AG04450 (cell line): Measurements from ENCODE around the gene C1orf52. TPM values are rescaled to one million over a fixed set of nuclear protein-coding genes. Genes with fewer than 3 reads are reported as not detected.

Source experiments
- CTCF ChIA-PET: fragments of 300-600, 350-600 bp; formaldehyde crosslinking; extraction: SDS; loops from one replicate; lab custom pipeline; 2022; ENCODE audit warnings: antibody characterized with exemption, inconsistent platforms; lab: Charles Lee
- POLR2A ChIA-PET: fragments of 350-600 bp; formaldehyde crosslinking; extraction: SDS; loops from one replicate; lab custom pipeline; 2021; ENCODE audit warnings: antibody characterized with exemption, inconsistent platforms; lab: Yijun Ruan, JAX
- DNase-seq: peaks from one replicate; pipeline ENCODE4 v3.0.0-alpha.2; 2011; ENCODE audit warnings: low read depth, low spot score
- H3K27ac ChIP-seq: one replicate; pipeline ENCODE4 v1.5.1; 2012; ENCODE audit warnings: low read depth, low read length, control low read depth
- H3K27me3 ChIP-seq: one replicate; pipeline ENCODE4 v1.6.0; 2012; ENCODE audit warnings: low read length; ENCODE audit not compliant: control insufficient read depth, insufficient read depth
- H3K4me3 ChIP-seq: 2 replicates; pipeline ENCODE4 v1.5.1; 2011; ENCODE audit warnings: mild to moderate bottlenecking, low read depth, low read length, control low read depth
- H3K9me3 ChIP-seq: 2 replicates; pipeline ENCODE4 v1.5.1; 2012; ENCODE audit warnings: low read length; ENCODE audit not compliant: control insufficient read depth, insufficient read depth
- CTCF ChIP-seq: IDR thresholded peaks from 2 replicates; pipeline ENCODE4 v1.5.1; 2011; ENCODE audit warnings: low read depth, low read length, control low read depth, inconsistent platforms
- polyA plus RNA-seq: library from polyadenylated mRNA; depleted of rRNA; stranded (reverse); fragments of >200 nt; gene quantifications from 2 replicates; pipeline ENCODE4 v1.2.3, GENCODE V29; 2011

Gene C1orf52
- polyA plus RNA-seq, 1 experiment: 31.2 TPM

- CTCF ChIA-PET: interaction anchor here (0.9 to 3.1 kb wide), 7 partner anchors 11 to 396 kb away, joined by 3 to 12 read pairs (median 6); partner anchors contain the start of gene C1orf52
- H3K27ac ChIP-seq: peak overlapping the region; percentile 57
Measured at GRCh38 chr1:85296980-85297379, 37.5 kb upstream of the C1orf52 start.

GRCh38 chr1:85295654-85296053, 36.2 kb upstream of the C1orf52 start:
- ChIA-PET POLR2A (no interaction called here), CTCF (interaction anchor here (1.0 to 2.3 kb wide), 4 partner anchors 12 to 397 kb away, joined by 3 to 8 read pairs (median 4); partner anchors contain the start of gene C1orf52)
- DNase-seq: no peak
- Histone ChIP-seq H3K27me3 (no peaks in the 10 kb centered on the region), H3K27ac (no peak overlapping the region), H3K4me3 (no peak overlapping the region), H3K9me3 (no peaks in the 10 kb centered on the region)
- TF ChIP-seq CTCF: no peak

More at GRCh38 chr1:85296980-85297379, 37.5 kb upstream of the C1orf52 start:
- DNase-seq: no peak
- H3K9me3 ChIP-seq: no peaks in the 10 kb centered on the region
- POLR2A ChIA-PET: interaction anchor here (1.5 to 1.8 kb wide), 2 partner anchors 7 to 20 kb away, joined by 3 to 11 read pairs; partner anchors contain the start of gene BCL10
- no peaks in the 10 kb centered on the region for H3K27me3 ChIP-seq
- no peak overlapping the region for H3K4me3 ChIP-seq
- no peak for TF ChIP-seq CTCF

- ChIA-PET CTCF (interaction anchor here (1.0 to 2.3 kb wide), 4 partner anchors 13 to 398 kb away, joined by 3 to 8 read pairs (median 4); partner anchors contain the start of gene C1orf52), POLR2A (no interaction called here)
- Histone ChIP-seq H3K27ac (no peak overlapping the region), H3K4me3 (no peak overlapping the region), H3K27me3 (no peaks in the 10 kb centered on the region), H3K9me3 (no peaks in the 10 kb centered on the region)
- TF ChIP-seq CTCF: no peak
- DNase-seq: no peak
Measured at GRCh38 chr1:85295006-85295431, 35.6 kb upstream of the C1orf52 start.

- no peak for DNase-seq
- H3K27ac ChIP-seq: no peak overlapping the region
- H3K27me3 ChIP-seq: no peaks in the 10 kb centered on the region
- CTCF ChIA-PET: no interaction called here
- TF ChIP-seq CTCF: no peak
- no peak overlapping the region for H3K4me3 ChIP-seq
- no peaks in the 10 kb centered on the region for H3K9me3 ChIP-seq
- POLR2A ChIA-PET: no interaction called here
Measured at GRCh38 chr1:85290826-85291225, 31.4 kb upstream of the C1orf52 start.

- H3K27ac ChIP-seq: no peak overlapping the region
- ChIA-PET CTCF (no interaction called here), POLR2A (interaction anchor here (0.6 kb wide), 1 partner anchor 8 kb away, joined by 3 read pairs; no protein-coding TSS in a partner anchor)
- no peak for DNase-seq
- no peaks in the 10 kb centered on the region for H3K27me3 ChIP-seq
- TF ChIP-seq CTCF: no peak
- H3K9me3 ChIP-seq: peaks cover 3% of the 10 kb centered on the region; the same call in 1 of the 2 replicates
- no peak overlapping the region for H3K4me3 ChIP-seq
Measured at GRCh38 chr1:85289848-85290335, 30.4 kb upstream of the C1orf52 start.
